Karpas-422 (cell line): ENCODE results near the gene SIN3B. TPM values are rescaled to one million over a fixed set of nuclear protein-coding genes. Genes with fewer than 3 reads are reported as not detected.

Experiments
- small RNA-seq: library from RNA; depleted of rRNA; stranded (forward); fragments of <200 nt; gene quantifications from one replicate; pipeline ENCODE3, GENCODE V24; 2014
- total RNA-seq: library from RNA; depleted of rRNA; stranded (reverse); fragments of >200 nt; shearing (Covaris generic); gene quantifications from 2 replicates; pipeline ENCODE4 v1.2.3, GENCODE V29; 2014; ENCODE audit warnings: low replicate concordance; rRNA removed

SIN3B gene
- total RNA-seq, 1 experiment from 2014 or later: 19.4 TPM

Small RNA genes within 50 kb of the gene (small RNA-seq; reads per million reads assigned to genes)
- not detected for gene AC008737.3
- gene RN7SL823P: not detected
- gene RN7SL835P: not detected

Other genes starting within 250 kb of the SIN3B start
- 15.0 and 23.7 TPM in 2 replicates for gene MED26, start 201.2 kb upstream of the SIN3B start, total RNA-seq
- 59.8 and 62.0 TPM in 2 replicates for gene SMIM7, start 169.3 kb upstream of the SIN3B start, total RNA-seq
- gene TMEM38A, start 168.3 kb upstream of the SIN3B start, total RNA-seq: 12.9 and 21.2 TPM in 2 replicates
- gene NWD1, start 109.6 kb upstream of the SIN3B start, total RNA-seq: not detected in 2 replicates
- gene F2RL3, start 59.6 kb downstream of the SIN3B start, total RNA-seq: not detected in 2 replicates
- gene CPAMD8, start 197.4 kb downstream of the SIN3B start, total RNA-seq: not detected in 2 replicates
- gene HAUS8, start 246.1 kb downstream of the SIN3B start, total RNA-seq: 17.6 and 20.4 TPM in 2 replicates
- 80.1 and 114 TPM in 2 replicates for gene MYO9B, start 246.4 kb downstream of the SIN3B start, total RNA-seq